NCI-H2081 treated with DMSO at 0.1 percent for 48 hours (cell line): Measurements from ENCODE around the gene DNAH9.

Experiments
- DNase-seq: peaks from one replicate; lab custom pipeline; 2025; lab: John Stamatoyannopoulos, UW

Gene DNAH9

GRCh38 chr17:11601661-11602060, 3.4 kb downstream of the DNAH9 start:
- DNase-seq: no peak

GRCh38 chr17:11608396-11608795, 10.1 kb downstream of the DNAH9 start:
- DNase-seq: no peak

- DNase-seq: no peak
Measured at GRCh38 chr17:11610999-11611566, 12.8 kb downstream of the DNAH9 start.

- DNase-seq: no peak
Measured at GRCh38 chr17:11612956-11613355, 14.7 kb downstream of the DNAH9 start.

GRCh38 chr17:11618861-11619566, 20.7 kb downstream of the DNAH9 start:
- no peak for DNase-seq

- no peak for DNase-seq
Measured at GRCh38 chr17:11622492-11622891, 24.2 kb downstream of the DNAH9 start.

- DNase-seq: no peak
Measured at GRCh38 chr17:11624976-11625375, 26.7 kb downstream of the DNAH9 start.

GRCh38 chr17:11625878-11626277, 27.6 kb downstream of the DNAH9 start:
- DNase-seq: no peak

- no peak for DNase-seq
Measured at GRCh38 chr17:11627301-11627940, 29.2 kb downstream of the DNAH9 start.

- DNase-seq: no peak
Measured at GRCh38 chr17:11628374-11628773, 30.1 kb downstream of the DNAH9 start.

GRCh38 chr17:11628831-11629230, 30.6 kb downstream of the DNAH9 start:
- DNase-seq: no peak

- no peak for DNase-seq
Measured at GRCh38 chr17:11636771-11637170, 38.5 kb downstream of the DNAH9 start.

- no peak for DNase-seq
Measured at GRCh38 chr17:11637796-11638195, 39.5 kb downstream of the DNAH9 start.

- DNase-seq: no peak
Measured at GRCh38 chr17:11638700-11639265, 40.5 kb downstream of the DNAH9 start.

GRCh38 chr17:11639736-11640462, 41.6 kb downstream of the DNAH9 start:
- no peak for DNase-seq

- no peak for DNase-seq
Measured at GRCh38 chr17:11640463-11640814, 42.2 kb downstream of the DNAH9 start.

GRCh38 chr17:11641521-11642275, 43.4 kb downstream of the DNAH9 start:
- DNase-seq: no peak

GRCh38 chr17:11642655-11643054, 44.4 kb downstream of the DNAH9 start:
- no peak for DNase-seq

GRCh38 chr17:11643851-11644250, 45.6 kb downstream of the DNAH9 start:
- no peak for DNase-seq

GRCh38 chr17:11644265-11645212, 46.3 kb downstream of the DNAH9 start:
- no peak for DNase-seq

- no peak for DNase-seq
Measured at GRCh38 chr17:11645426-11645825, 47.2 kb downstream of the DNAH9 start.
